CD1c-positive myeloid dendritic cell (primary cell): ENCODE data around the gene RAB40A.
A peak's percentile ranks its signal among the peaks of the same experiment; 100 is the strongest.
"Not testable (repeated sequence)": the region's sequence is repeated elsewhere in the genome, so short reads cannot be mapped to it uniquely, and the experiment has no call there.

Experiments used
- DNase-seq: peaks from one replicate; pipeline ENCODE4 v3.0.0-alpha.2; 2016; ENCODE audit errors: extremely low spot score

The RAB40A gene

GRCh38 chrX:103523605-103524004 is 4.3 kb upstream of the RAB40A start:
- DNase-seq: no peak

DNA sequence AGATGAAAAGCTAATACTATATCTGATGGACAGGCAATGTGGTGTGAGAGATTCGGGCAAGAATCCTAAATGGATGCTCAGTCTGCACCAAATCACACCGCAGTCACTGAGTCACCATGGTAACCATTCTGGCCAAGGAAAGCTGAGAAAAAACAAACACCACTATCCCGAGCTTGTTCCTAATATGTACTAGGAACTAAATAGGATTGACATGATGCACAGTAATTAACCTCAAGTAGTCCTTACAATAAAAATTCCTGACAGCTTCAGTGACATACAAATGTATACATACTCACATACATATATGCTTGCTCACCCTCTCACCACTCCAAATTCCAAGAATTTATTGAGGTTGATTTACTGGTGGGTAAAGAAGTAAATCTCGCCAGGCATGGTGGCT is 1.1 kb upstream of the RAB40A start:
- no peak for DNase-seq

DNA sequence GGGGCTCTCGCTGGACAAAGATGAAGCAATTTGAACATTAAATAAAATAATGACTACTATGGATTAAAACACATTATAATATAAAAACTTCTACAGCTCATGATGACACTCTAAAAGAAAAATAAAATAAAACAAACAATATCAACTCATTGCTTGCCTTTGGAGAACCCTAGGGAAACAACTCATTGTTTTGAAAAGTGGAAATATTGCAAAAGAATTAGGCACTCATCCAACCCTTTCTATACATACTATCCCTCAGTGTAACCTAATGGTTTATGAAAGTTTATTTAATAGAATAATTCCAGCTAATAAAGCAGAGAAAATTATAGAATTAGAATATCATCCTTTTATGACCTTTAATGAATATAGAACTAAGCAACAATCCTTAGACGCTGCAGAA is 718 bp downstream of the RAB40A start:
- DNase-seq: no peak

DNA sequence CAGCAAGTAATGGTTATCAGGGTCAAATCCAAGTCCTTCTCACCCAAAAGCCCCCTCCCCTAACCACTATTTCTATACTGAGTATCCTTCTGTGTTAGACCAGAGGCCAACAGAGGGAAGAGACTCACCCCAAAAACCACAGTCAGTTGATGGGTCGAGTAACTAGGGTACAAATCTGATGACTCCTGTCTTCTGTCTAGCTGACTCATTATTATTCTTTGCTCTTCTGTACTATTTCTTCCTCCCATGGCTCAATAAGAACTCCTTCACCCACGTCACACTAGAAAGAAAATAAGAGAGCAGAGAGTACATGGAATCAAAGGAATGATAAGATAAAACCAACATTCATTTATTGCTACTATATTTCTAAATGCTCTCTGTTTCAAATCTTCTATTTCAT is 2.0 kb downstream of the RAB40A start:
- DNase-seq: no peak

DNA sequence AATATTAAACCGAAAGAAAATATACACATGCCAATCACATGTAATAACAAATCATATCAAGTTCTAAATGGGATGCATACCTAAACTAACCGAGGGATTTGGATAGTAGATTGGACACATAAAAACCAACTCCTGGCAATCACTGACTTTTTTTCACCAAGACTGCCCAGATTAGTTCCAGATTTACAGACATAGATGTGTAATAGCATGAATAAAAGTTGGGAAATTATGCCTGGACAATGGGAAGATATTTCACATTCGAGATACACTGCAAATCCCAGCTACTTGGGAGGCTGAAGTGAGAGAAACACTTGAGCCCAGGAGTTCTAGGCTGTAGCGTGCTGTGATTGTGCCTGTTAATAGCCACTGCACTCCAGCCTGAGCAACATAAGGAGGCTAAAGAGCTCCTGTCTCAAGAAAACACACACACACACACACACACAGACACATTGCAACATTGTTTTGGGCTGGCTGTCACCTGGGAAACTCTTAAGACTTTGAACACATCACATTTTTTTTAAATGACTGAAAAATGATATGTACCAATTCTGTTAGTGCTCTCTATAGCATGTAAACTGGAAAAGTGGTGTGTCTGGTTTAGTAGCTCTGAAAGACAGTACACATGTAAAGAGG is 5.7 kb downstream of the RAB40A start:
- no peak for DNase-seq

- no peak for DNase-seq
Observed at GRCh38 chrX:103513067-103513466, 6.2 kb downstream of the RAB40A start.

DNA sequence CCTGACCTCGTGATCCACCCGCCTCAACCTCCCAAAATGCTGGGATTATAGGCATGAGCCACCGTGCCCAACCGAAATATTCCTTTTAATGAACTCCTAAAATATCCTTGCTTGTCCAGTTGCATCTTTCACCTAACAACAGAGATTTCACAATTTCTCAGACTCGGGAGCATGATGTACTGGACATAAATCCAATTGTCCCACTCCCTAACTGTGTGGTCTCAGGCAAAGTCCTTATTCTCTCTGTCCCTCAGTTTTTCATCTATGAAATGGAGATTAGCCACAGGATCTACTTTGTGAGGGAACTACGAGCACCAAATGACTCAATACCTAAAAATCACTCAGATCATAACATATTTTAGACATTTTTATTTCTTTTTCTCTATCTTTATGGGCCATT is 9.3 kb downstream of the RAB40A start:
- no peak for DNase-seq

DNA sequence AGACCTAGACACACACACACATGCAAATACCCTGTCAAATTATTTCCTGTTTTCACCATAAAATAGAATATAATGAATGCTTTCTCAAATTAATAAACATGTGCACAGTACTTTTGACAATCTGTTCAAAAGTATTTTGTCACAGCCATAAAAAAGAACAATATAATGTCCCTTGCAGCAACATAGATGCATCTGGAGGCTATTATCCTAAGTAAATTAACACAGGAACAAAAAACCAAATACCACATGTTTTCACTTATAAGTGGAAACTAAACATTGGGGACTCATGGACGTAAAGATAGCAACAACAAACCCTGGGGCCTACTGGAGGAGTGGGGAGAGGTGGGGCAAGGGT is 15.5 kb downstream of the RAB40A start:
- no peak for DNase-seq

DNA sequence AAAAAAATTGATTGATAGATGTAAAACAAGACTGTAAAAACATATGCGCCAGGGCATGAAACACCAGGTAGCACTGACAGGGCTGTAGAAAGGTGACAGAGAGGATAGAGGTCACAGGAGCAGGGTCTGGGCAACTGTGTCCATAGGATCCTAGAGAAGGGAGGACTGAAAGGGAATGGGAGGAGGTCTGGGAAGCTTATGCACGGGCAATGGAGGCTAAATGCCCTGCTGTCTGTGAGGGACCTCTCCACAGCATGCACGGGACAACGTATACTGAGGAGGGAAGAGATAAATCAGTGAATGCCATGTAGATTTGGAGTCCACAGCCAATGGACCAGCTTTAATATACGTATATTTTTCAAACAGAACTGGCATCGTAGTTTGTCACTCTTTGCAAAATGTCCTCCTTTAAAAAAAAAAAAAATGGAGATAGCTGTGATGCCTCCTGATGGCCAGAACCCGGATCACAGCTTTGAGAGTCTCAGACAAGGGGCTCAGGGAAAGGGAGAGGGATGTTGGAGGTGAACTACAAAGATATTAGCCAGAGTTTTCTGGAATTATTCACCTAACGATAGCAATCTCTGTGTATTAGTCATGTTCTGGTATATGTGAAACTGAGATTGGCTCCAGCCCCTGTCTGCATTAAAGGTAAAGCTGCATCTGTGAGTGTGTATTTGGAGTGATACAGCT is 16.0 kb downstream of the RAB40A start:
- DNase-seq: no peak

GRCh38 chrX:103498786-103499185 is 20.5 kb downstream of the RAB40A start:
- no peak for DNase-seq

GRCh38 chrX:103495786-103496185 is 23.5 kb downstream of the RAB40A start:
- no peak for DNase-seq

DNA sequence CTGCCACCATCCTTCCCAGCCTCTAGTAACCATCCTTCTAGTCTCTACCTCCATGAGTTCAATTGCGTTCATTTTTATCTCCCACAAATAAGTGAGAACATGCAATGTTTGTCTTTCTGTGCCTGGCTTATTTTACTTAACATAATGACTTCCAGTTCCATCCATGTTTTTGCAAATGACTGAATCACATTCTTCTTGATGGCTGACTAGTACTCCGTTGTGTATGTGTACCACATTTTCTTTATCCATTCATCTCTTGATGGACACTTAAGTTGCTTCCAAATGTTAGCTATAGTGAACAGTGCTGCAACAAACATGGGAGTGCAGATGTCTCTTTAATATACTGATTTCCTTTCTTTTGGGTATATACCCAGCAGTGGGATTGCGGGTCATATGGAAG is 25.7 kb downstream of the RAB40A start:
- not testable (repeated sequence) for DNase-seq

DNA sequence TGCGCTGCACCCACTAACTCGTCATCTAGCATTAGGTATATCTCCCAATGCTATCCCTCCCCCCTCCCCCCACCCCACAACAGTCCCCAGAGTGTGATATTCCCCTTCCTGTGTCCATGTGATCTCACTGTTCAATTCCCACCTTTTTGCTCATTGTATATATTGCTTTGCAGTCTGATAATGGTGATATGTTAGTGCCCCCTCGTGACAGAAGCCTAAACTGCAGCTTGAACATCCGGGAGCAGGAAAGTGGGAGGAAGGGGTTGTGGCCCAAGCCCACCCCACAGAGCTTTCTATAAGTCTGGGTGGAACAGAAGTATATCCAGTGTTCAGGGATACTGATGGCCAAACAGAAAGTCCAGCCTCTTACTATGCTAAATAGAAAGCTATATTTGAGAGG is 29.6 kb downstream of the RAB40A start:
- DNase-seq: peak; percentile 22

- no peak for DNase-seq
Observed at GRCh38 chrX:103488794-103489193, 30.5 kb downstream of the RAB40A start.

GRCh38 chrX:103488332-103488731 is 31.0 kb downstream of the RAB40A start:
- DNase-seq: no peak

- no peak for DNase-seq
Observed at GRCh38 chrX:103483720-103484119, 35.6 kb downstream of the RAB40A start.

DNA sequence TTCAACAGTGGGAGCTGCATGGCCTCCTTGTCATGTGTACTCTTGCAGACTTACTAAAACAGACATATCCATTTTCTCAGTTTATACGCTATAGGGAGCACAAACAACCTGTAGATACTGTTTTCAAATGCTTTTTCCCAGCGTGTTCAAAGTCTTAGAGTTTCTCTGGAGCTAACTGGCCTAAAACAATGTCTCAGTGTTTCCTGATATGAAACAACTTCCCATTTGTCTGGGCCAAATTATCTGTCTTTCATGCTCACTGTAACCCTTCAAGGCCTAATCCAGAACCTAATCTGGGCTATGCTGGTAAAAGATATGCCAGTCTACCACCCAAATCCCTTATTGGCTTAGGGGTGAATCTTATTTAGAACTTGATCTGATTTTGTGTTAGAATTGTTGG is 38.8 kb downstream of the RAB40A start:
- DNase-seq: no peak

GRCh38 chrX:103477496-103477895 is 41.8 kb downstream of the RAB40A start:
- no peak for DNase-seq

DNA sequence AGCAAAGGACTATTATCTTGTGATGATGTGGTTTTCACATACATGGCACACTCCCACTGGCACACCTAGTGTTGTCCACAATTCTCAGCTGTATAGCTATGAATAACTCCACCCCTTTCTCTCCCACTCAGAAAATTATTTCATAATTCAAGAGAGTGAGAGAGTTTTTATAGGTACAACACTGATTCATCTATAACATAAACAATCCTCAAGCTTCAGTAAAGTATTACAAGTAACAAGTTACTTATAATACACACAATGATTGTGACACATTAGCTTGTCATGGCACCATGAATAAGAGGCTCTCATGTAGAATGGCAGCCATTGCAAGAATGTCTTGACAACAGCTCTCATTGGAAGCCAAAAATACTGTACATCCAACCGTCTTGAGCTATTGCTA is 43.9 kb downstream of the RAB40A start:
- DNase-seq: no peak

DNA sequence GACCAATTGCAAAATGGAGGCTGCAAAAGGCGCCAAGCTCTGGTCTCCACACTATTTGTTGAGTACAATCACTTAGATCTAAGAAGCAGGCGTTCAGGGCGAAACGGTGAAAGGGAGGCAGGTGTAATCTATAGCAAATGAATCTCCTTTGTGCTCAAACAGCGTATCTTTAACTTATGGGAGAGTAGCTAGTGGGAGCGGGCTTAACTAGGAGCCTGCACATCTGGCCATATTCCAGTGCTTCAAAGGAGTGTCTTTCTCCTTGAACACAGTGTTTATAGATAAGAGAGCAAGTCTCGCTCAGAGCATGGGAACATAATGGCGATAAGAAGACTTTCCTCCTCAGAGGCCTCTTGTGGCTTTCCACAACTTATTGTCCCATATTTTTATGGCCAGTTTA is 49.3 kb downstream of the RAB40A start:
- DNase-seq: not testable (repeated sequence)

DNA sequence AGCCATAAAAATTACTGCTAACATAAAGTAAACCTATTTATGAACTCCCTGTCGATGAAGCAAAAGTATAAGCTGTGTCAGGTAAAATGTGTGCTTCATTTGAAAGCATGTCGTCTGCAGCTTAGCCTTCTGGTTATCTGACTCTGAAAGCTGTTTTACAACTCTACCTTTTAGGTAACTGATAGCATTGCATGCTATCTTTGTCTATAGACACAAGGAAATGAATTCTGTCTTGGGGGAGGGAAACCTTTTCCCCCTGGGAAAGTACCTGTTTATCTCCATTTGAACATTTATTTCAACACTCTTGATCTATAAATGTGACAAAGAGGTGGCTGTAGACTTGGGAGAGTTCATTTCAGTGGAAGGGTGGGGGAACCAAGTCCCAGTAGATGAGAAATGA is 51.4 kb downstream of the RAB40A start:
- DNase-seq: no peak

GRCh38 chrX:103467156-103467555 is 52.1 kb downstream of the RAB40A start:
- no peak for DNase-seq

DNA sequence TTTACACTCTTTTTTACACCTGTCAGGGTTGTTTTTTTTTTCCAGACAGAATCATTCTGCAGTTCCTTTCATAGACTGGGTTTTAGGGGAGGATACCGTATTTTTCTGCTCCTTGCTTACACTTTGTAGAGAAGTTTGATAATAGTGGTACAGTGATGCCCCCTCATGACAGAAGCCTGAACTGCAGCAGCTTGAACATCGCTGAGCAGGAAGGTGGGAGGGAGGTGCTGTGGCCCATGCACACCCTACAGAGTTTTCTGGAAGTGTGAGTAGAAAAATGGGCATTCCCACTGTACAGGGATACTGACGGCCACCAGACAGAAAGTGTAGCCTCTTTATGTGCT is 54.5 kb downstream of the RAB40A start:
- peak; percentile 73 for DNase-seq
